Measurements from ENCODE around the gene EXOC3L1. TPM values are rescaled to one million over a fixed set of nuclear protein-coding genes. Genes with fewer than 3 reads are reported as not detected.

The EXOC3L1 gene
- total RNA-seq, 1 experiment from 2014 or later: 0.30 TPM

- no peaks in the 10 kb centered on the region for H3K9me2 ChIP-seq (ENCODE audit: insufficient read depth)
- CTCF ChIA-PET: interaction anchor here (0.7 to 2.2 kb wide), 4 partner anchors 8 to 38 kb away, joined by 3 to 9 read pairs (median 6); partner anchors contain the start of gene TMEM208
- H3K4me3 ChIP-seq (replicated peaks in 1 of 2; ENCODE audit: low read depth in 1 of 2, low read length in 2 of 2): no peak overlapping the region
- H3K4me2 ChIP-seq (ENCODE audit: low read length): no peak overlapping the region
- peaks cover 29% of the 10 kb centered on the region for H3K79me2 ChIP-seq (ENCODE audit: insufficient read depth, low read length)
- no peak overlapping the region for H2AFZ ChIP-seq (ENCODE audit: low read depth, low read length, poor library complexity, severe bottlenecking)
- H3K36me3 ChIP-seq (ENCODE audit: control insufficient read depth in 1 of 2, insufficient read depth in 2 of 2, low read length in 2 of 2): peaks cover 33 to 57% of the 10 kb centered on the region in 2 experiments
- no peak overlapping the region for H3K9ac ChIP-seq (ENCODE audit: low read length)
- TF ChIP-seq CTCF (IDR thresholded peaks at IDR 0.05 in 2 of 3, conservative IDR thresholded peaks at IDR 0.05 in 1 of 3; ENCODE audit: borderline replicate concordance in 1 of 3, insufficient read depth in 1 of 3, low read depth in 2 of 3, low read length in 2 of 3) (no peak), ZNF274 (IDR thresholded peaks at IDR 0.05; ENCODE audit: low read depth, low read length) (no peak), YY1 (IDR thresholded peaks at IDR 0.05; ENCODE audit: extremely low read depth, insufficient replicate concordance, low read depth, low read length) (no peak), MAX (IDR thresholded peaks at IDR 0.05) (no peak), FOSL1 (IDR thresholded peaks at IDR 0.05; ENCODE audit: low read depth) (no peak), EGR1 (IDR thresholded peaks at IDR 0.05; ENCODE audit: low read depth) (no peak), ZFX (IDR thresholded peaks at IDR 0.05) (no peak), CEBPB (IDR thresholded peaks at IDR 0.05; ENCODE audit: low read depth) (no peak)
- H3K27me3 ChIP-seq (ENCODE audit: insufficient read depth, low read length): no peaks in the 10 kb centered on the region
- POLR2A ChIA-PET: interaction anchor here (0.7 to 1.1 kb wide), 4 partner anchors 8 to 13 kb away, joined by 3 to 13 read pairs (median 4); partner anchors contain the start of genes FHOD1, SLC9A5 and TMEM208
- RAD21 ChIA-PET (ENCODE audit: low non-redundant PET in 1 of 2, low total read pairs in 2 of 2, uncharacterized antibody in 2 of 2, unreplicated experiment in 2 of 2): no interaction called here
- H3K9me3 ChIP-seq (ENCODE audit: control insufficient read depth in 1 of 2, insufficient read depth in 1 of 2, low read depth in 1 of 2, low read length in 2 of 2): no peaks in the 10 kb centered on the region
- peaks cover 7 to 25% of the 10 kb centered on the region in 2 experiments for H3K4me1 ChIP-seq (ENCODE audit: control insufficient read depth in 1 of 2, insufficient read depth in 2 of 2, low read length in 2 of 2)
- intact Hi-C loops (cut with micrococcal nuclease): no loop called here
- BruUV-seq (replicated peaks): no TSS peak
- no peak for ATAC-seq
- peak overlapping the region; percentile 39; the same call in 1 of the 2 replicates for H3K27ac ChIP-seq (ENCODE audit: low read depth, low read length)
- DNase-seq (ENCODE audit: low read depth, low spot score): no peak
- no peaks in the 10 kb centered on the region for H4K20me1 ChIP-seq (ENCODE audit: insufficient read depth)
Measured at GRCh38 chr16:67235816-67236562, 46.1 kb upstream of the EXOC3L1 start.

Data from HCT116 (cell line).